Measurements from ENCODE around the gene POLL.
A peak's percentile ranks its signal among the peaks of the same experiment; 100 is the strongest.

POLL gene

DNA sequence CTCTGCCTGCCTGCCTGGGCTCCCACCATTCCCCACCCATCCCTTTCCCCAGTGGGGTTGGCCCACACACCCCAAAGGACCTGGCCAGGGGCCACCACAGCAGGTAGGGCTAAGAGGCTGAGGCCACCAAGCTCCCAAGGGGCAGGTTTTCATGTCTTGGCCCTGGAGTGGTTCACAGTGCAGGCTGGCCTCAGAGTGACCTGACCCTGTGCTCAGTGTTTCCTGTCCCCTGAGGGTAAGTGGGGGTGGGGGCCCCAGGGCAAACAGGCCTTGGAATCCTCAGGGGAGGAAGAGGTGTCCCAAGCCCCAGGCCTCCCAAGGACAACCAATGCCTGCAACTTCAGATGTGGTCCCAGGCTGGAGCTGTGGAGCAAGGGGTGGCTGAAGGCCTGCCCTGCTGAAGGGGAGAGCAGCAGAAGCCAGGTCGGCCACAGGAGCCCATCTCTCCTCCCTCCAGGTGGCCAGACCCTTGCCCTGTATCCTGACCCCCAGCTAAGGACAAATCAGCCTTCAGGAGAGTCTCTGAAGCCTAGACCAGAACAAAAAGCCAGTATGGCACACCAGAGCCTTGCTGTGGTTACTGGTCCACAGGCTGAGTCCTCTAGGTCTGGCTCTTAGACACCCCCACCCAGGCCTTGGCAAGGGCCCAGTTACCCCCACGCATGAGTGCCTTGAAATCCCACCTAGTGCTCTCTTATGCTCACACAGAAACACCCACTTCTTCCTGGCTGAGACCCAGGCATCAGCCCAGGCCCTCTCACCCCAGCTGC lies 27.6 kb downstream of the POLL start:
- DNase-seq (ENCODE audit: low spot score), result no peak

GRCh38 chr10:101559596-101560297 lies 28.3 kb downstream of the POLL start:
- no peak for DNase-seq (ENCODE audit: low spot score)

GRCh38 chr10:101558671-101559595 lies 29.1 kb downstream of the POLL start:
- DNase-seq (ENCODE audit: low spot score), result no peak

- peak; percentile 72 for DNase-seq (ENCODE audit: low spot score)
These were observed 29.9 kb downstream of the POLL start for GRCh38 chr10:101558204-101558603.

DNA sequence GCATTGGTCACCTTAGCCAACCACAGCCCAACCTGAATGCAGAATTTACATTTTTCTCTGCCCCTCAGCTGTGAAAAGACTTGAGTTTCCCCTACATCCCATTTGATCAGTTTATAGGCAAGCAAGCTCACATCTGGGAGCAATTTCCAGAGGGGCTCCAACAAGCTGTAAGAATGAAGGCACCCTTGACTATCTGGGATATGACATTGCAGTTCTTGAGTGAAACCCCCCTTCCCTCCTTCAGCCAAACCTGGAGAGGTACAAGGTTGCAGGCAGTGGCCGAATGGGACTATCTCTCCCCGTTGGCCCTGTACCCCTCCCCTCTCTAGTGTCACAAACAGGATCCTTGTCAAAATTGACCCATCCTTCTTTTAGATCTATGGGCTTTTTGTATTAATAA lies 30.5 kb downstream of the POLL start:
- DNase-seq (ENCODE audit: low spot score), result no peak

- DNase-seq (ENCODE audit: low spot score), result peak; percentile 34
These were observed 35.6 kb downstream of the POLL start for GRCh38 chr10:101552442-101552841.

- DNase-seq (ENCODE audit: low spot score), result no peak
These were observed 37.1 kb downstream of the POLL start for GRCh38 chr10:101550965-101551364.

DNA sequence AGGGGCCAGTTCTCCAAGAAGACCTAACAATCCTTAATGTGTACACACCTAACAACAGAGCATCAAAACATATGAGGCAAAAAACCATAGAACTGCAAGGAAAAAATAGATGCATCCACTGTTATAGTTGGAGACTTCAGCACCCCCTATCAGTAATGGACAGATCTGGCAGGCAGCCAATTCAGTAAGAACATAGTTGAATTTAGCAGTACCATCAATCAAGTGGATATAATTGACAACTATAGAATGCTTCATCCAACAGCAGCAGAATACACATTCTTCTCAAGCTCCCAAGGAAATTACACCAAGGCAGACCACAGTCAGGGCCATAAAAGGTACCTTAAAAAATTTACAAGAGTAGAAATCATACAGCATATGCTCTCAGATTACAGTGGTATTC lies 42.2 kb downstream of the POLL start:
- DNase-seq (ENCODE audit: low spot score), result peak; percentile 80

GRCh38 chr10:101538446-101538845 lies 49.6 kb downstream of the POLL start:
- no peak for DNase-seq (ENCODE audit: low spot score)

DNA sequence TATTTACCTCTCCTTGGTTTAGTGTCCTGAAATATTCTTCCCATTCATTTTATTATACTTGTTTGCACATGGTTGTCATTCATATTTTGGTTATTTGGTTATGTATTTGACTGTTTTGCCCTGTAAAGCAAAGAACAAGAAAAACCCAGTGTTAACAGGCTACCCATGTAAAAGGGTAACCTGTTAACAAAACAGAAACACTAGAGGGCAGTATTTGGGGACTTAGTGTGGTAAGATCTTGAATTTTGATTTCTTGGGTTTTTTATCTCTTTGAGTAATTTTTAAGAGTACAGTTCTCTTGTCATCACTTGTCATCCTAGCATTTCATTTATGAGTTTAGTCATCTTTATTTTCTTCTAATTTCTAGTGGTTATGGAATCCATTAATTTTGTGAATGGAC lies 51.3 kb downstream of the POLL start:
- DNase-seq (ENCODE audit: low spot score), result peak; percentile 77

DNA sequence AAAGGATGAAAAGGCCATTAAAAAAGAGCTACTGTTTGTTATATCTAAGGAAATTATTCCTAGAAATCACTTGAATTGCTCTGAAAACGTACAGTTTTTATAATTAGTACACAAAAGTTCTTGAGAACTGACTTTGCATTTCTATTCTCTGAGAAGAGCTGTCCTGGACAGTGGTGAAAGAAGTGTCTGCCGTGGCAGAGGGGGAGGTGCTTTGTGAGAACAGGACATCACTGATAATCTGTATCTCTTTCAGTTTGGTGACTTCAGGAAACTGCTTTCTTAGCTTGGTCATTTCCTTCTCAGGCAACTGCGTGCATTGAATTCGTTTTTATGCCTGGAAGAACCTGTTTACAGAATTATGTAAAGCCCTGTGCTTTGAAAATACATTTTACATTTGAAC lies 52.1 kb downstream of the POLL start:
- DNase-seq (ENCODE audit: low spot score), result peak; percentile 19

- DNase-seq (ENCODE audit: low spot score), result no peak
These were observed 58.1 kb downstream of the POLL start for GRCh38 chr10:101529725-101530553.

DNA sequence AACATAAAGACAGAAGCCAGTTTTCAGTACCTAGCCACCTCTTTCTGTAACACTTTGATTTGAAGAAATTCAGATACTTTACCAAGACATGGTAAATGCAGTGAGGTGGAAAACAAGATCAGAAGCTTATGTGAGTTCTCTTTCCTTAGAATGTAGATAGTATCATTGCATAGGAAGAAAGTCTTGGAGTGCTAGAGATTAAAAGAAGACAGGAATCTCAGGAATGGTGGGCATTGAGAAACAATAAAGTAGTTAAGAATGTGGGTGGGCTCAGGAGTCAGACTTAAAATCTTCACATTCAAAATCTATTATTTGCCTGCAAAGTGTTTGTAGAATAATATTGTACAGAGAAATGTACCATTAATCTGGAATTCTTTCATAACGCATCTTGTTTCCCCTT lies 58.9 kb downstream of the POLL start:
- DNase-seq (ENCODE audit: low spot score), result no peak

All from hematopoietic multipotent progenitor cell treated with erythropoietin and hydrocortisone succinate and interleukin-3 and kit ligand, for 15 days (in vitro differentiated cells).